Measurements from ENCODE around the gene TCF3. TPM values are rescaled to one million over a fixed set of nuclear protein-coding genes. Genes with fewer than 3 reads are reported as not detected.

TCF3 gene
- total and polyA plus RNA-seq, 2 of the 8 experiments (the other 6 are each of a cell fraction or from before 2014, with no cell fraction given): 241 to 348 TPM

DNA sequence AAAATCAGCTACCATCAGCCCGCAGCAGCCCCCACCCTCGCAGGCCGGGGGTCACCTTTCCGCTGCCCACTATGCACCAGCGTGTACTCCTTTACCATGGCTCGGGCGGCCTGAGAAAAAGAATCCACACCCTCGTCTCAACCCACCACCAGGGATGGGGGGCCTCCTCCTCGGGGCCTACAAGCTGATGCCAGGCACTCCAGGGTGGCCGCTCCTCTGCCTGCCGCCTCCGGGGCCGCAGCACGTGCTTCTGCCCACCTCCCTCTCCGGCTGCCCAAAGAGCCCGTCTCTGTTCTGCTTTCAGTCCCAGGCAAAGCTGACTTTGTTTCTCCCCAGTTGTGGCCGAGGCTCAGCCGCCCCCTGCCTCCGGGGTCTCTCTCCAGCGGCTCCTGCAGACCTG is 73.2 kb downstream of the TCF3 start:
- Histone ChIP-seq H2BK15ac (ENCODE audit: low read length) (no peak overlapping the region), H4K5ac (ENCODE audit: insufficient read length, low read depth, low read length) (no peak overlapping the region), H3K27ac (ENCODE audit: low read depth, low read length) (no peak overlapping the region), H3K4me2 (ENCODE audit: insufficient read depth in 1 of 2, low read depth in 2 of 2, low read length in 2 of 2) (no peak overlapping the region), H3K4me1 (replicated peaks in 1 of 4; ENCODE audit: control insufficient read depth in 3 of 4, insufficient read depth in 4 of 4, low read length in 3 of 4) (no peaks in the 10 kb centered on the region), H3K27me3 (replicated peaks in 1 of 4; ENCODE audit: control insufficient read depth in 3 of 4, extremely low read depth in 1 of 4, insufficient read depth in 3 of 4, low read length in 3 of 4) (no peaks in the 10 kb centered on the region), H2BK12ac (ENCODE audit: low read depth, low read length) (no peak overlapping the region), H2AK5ac (ENCODE audit: low read depth, low read length) (no peak overlapping the region), H4K8ac (ENCODE audit: extremely low read depth, insufficient read depth, low read length) (no peak overlapping the region), H3K9me3 (ENCODE audit: insufficient read depth in 2 of 2, low read depth in 1 of 2, low read length in 1 of 2) (no peaks in the 10 kb centered on the region), H3K23ac (ENCODE audit: insufficient read length) (no peak overlapping the region), H2BK120ac (replicated peaks; ENCODE audit: low read depth, low read length) (no peak overlapping the region), H3K23me2 (ENCODE audit: low read depth, low read length) (no peaks in the 10 kb centered on the region), H2BK5ac (ENCODE audit: low read depth, low read length) (no peak overlapping the region), H3K36me3 (ENCODE audit: control insufficient read depth in 2 of 4, insufficient read depth in 4 of 4, low read length in 3 of 4) (peaks cover 10 to 54% (median 43%) of the 10 kb centered on the region in 4 experiments; a peak in 7 of 8 replicates), H4K91ac (replicated peaks; ENCODE audit: insufficient read length, low read length) (no peak overlapping the region), H3K56ac (replicated peaks; ENCODE audit: insufficient read length, low read depth, low read length) (no peak overlapping the region), H2BK20ac (ENCODE audit: low read length) (no peak overlapping the region), H3K18ac (ENCODE audit: extremely low read depth, low read length) (no peak overlapping the region), H2AFZ (ENCODE audit: low read length) (no peak overlapping the region), H3K14ac (ENCODE audit: insufficient read length) (no peak overlapping the region), H3K4ac (replicated peaks; ENCODE audit: insufficient read length, low read depth, low read length) (no peak overlapping the region), H3K79me1 (ENCODE audit: low read depth, low read length) (0 out of 2 replicates have a peak, but pooled peaks cover 2% of the 10 kb centered on the region), H4K20me1 (replicated peaks in 1 of 2; ENCODE audit: control insufficient read depth in 1 of 2, insufficient read depth in 2 of 2, low read length in 2 of 2) (peaks cover 0 to 18% of the 10 kb centered on the region in 2 experiments), H3K9ac (replicated peaks in 1 of 4; ENCODE audit: extremely low read depth in 1 of 4, low read depth in 3 of 4, low read length in 3 of 4) (no peak overlapping the region), H3K79me2 (ENCODE audit: control insufficient read depth in 1 of 2, insufficient read depth in 2 of 2, low read length in 2 of 2) (no peaks in the 10 kb centered on the region), H3K4me3 (ENCODE audit: extremely low read depth in 1 of 4, insufficient read depth in 2 of 4, low read depth in 3 of 4, low read length in 4 of 4) (no peak overlapping the region)
- CTCF ChIA-PET (ENCODE audit: partially characterized antibody): interaction anchor here (4.5 kb wide), 1 partner anchor 10 kb away, joined by 25 read pairs; no protein-coding TSS in a partner anchor
- POLR2A ChIA-PET (ENCODE audit: partially characterized antibody): interaction anchor here (1.1 to 8.8 kb wide), 5 partner anchors 8 to 25 kb away, joined by 3 to 148 read pairs (median 5); no protein-coding TSS in a partner anchor
- FAIRE-seq (no peak), DNase-seq (ENCODE audit: low read depth in 1 of 2, low spot score in 2 of 2) (no peak)
- TF ChIP-seq ZNF274 (IDR thresholded peaks at IDR 0.05; ENCODE audit: borderline replicate concordance, extremely low read depth, low read length): no peak
- no peak for TF ChIP-seq SP1 (IDR thresholded peaks at IDR 0.05; ENCODE audit: low read depth, low read length)
- no peak for TF ChIP-seq EP300 (IDR thresholded peaks at IDR 0.05; ENCODE audit: borderline replicate concordance in 1 of 2, low read depth in 2 of 2, low read length in 2 of 2)
- no peak for TF ChIP-seq KDM1A (IDR thresholded peaks at IDR 0.05; ENCODE audit: borderline replicate concordance, low read length)
- WGBS, 2 experiments (ENCODE audit: extremely low coverage in 1 of 2, insufficient coverage in 1 of 2, insufficient read length in 1 of 2, insufficient replicate concordance in 2 of 2, low coverage in 1 of 2, low lambda C conversion rate in 2 of 2, missing lambda C conversion rate in 1 of 2): 94% methylated on average over 17 of the region's 20 CpGs; no CpG with 5 or more reads in 1 of the 2 experiments

All from H1 (cell line).